ENCODE data around the gene ATP6V0E2. TPM values are rescaled to one million over a fixed set of nuclear protein-coding genes. Genes with fewer than 3 reads are reported as not detected.

Gene ATP6V0E2
- total RNA-seq, 1 experiment from 2014 or later, result 19.0 TPM

DNA sequence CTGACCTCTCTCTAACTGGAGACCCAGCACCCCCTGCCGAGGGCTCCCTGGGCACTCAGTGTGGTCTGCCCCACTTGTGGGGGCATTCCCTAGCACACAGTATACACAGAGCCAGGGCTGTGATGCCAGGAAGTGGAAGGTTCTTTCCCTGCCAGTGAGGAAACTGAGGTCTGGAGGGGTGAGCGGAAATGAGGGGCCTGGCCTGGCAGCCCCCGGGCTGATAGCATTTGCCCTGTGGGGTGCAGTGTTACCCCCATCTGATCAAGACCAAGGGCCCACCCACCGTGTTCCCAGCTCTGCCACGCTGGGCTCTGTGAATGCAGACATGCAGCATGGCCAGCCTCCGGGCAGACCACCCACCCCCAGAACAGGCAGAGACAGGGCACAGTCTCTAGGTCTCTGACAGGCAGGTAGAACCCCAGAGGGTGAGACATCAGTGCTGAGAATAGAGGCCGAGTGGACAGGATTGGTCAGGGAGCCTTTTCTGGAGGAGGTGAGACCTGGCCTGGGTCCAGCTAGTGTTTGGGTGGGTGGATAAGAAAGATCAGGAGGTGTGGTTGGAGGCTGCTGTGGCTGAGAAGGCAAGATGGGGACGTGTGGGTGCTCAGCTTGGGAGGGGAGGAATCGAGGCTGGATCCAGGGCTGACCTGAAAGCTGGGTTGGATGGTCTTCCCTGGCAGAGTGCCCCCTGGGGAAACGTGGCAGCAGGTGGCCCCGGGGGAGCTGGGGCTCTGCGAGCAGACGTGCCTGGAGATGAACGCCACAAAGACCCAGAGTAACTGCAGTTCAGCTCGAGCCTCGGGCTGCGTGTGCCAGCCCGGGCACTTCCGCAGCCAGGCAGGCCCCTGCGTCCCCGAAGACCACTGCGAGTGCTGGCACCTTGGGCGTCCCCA is 46.4 kb upstream of the ATP6V0E2 start:
- Histone ChIP-seq H3K9ac (ENCODE audit: extremely low read depth, insufficient read length, low read length) (no peak overlapping the region), H4K20me1 (ENCODE audit: control insufficient read depth, insufficient read depth, insufficient read length) (no peaks in the 10 kb centered on the region)

More for the DNA sequence above, 46.4 kb upstream of the ATP6V0E2 start:
- WGBS (ENCODE audit: extremely low coverage, insufficient read length, low lambda C conversion rate), result no CpG with 5 or more reads among the region's 23 CpGs
- Mint-ChIP-seq H3K27ac (no peak overlapping the region; a peak in 1 of 7 replicates), H3K4me1 (peaks cover 5 to 17% of the 10 kb centered on the region in 2 experiments), H3K36me3 (ENCODE audit: insufficient read depth in 1 of 3, low read depth in 3 of 3) (peaks cover 0 to 4% (median 0%) of the 10 kb centered on the region in 3 experiments; a peak in 1 of 7 replicates), H3K27me3 (ENCODE audit: low read depth) (peaks cover 22% of the 10 kb centered on the region), H3K9me3 (peaks cover 8 to 13% of the 10 kb centered on the region in 2 experiments; a peak in 4 of 5 replicates), H3K4me3 (no peak overlapping the region; a peak in 1 of 5 replicates)
- H4K8ac ChIP-seq (replicated peaks; ENCODE audit: insufficient read length, low read depth, low read length), result no peak overlapping the region
- no peak overlapping the region for H4K91ac ChIP-seq (ENCODE audit: insufficient read length, low read depth, low read length)
- no peak overlapping the region for H2BK20ac ChIP-seq (ENCODE audit: low read depth, low read length, poor library complexity, severe bottlenecking)
- no peak overlapping the region for H3K27ac ChIP-seq (ENCODE audit: insufficient read length, low read depth, low read length)
- no peaks in the 10 kb centered on the region for H3K4me1 ChIP-seq (ENCODE audit: insufficient read depth, low read length)
- no peak overlapping the region for H3K4me2 ChIP-seq (ENCODE audit: insufficient read depth, insufficient read length, low read length)
- no peak for DNase-seq
- H3K4ac ChIP-seq (ENCODE audit: low read depth, low read length), result no peak overlapping the region
- H3K23me2 ChIP-seq (ENCODE audit: insufficient read length, low read depth, low read length, poor library complexity, severe bottlenecking), result no peaks in the 10 kb centered on the region
- H3K27me3 ChIP-seq (ENCODE audit: insufficient read depth, low read length), result no peaks in the 10 kb centered on the region
- no peak overlapping the region for H2BK120ac ChIP-seq (ENCODE audit: low read depth, low read length, poor library complexity, severe bottlenecking)
- H2BK15ac ChIP-seq (ENCODE audit: low read depth, low read length), result no peak overlapping the region
- H3K23ac ChIP-seq (ENCODE audit: insufficient read length, low read depth, low read length), result no peak overlapping the region
- TF ChIP-seq, protein P1, sequence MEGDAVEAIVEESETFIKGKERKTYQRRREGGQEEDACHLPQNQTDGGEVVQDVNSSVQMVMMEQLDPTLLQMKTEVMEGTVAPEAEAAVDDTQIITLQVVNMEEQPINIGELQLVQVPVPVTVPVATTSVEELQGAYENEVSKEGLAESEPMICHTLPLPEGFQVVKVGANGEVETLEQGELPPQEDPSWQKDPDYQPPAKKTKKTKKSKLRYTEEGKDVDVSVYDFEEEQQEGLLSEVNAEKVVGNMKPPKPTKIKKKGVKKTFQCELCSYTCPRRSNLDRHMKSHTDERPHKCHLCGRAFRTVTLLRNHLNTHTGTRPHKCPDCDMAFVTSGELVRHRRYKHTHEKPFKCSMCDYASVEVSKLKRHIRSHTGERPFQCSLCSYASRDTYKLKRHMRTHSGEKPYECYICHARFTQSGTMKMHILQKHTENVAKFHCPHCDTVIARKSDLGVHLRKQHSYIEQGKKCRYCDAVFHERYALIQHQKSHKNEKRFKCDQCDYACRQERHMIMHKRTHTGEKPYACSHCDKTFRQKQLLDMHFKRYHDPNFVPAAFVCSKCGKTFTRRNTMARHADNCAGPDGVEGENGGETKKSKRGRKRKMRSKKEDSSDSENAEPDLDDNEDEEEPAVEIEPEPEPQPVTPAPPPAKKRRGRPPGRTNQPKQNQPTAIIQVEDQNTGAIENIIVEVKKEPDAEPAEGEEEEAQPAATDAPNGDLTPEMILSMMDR (conservative IDR thresholded peaks at IDR 0.05), result no peak
- H3K79me2 ChIP-seq (ENCODE audit: insufficient read depth, low read length), result no peaks in the 10 kb centered on the region
- no peak overlapping the region for H2BK5ac ChIP-seq (ENCODE audit: insufficient read length, low read length)
- H3K14ac ChIP-seq (ENCODE audit: insufficient read depth, low read length), result no peak overlapping the region; the same call in 1 of the 2 replicates
- no peak overlapping the region for H2AFZ ChIP-seq (ENCODE audit: low read length)
- H3K9me3 ChIP-seq (ENCODE audit: control insufficient read depth, low read depth, low read length), result no peaks in the 10 kb centered on the region
- H2AK5ac ChIP-seq (ENCODE audit: insufficient read length, low read length), result no peak overlapping the region
- H3K18ac ChIP-seq (ENCODE audit: insufficient read length, low read depth, low read length), result no peak overlapping the region
- H3K79me1 ChIP-seq (ENCODE audit: insufficient read depth, low read depth, low read length, poor library complexity, severe bottlenecking), result no peaks in the 10 kb centered on the region
- no peak overlapping the region for H3T11ph ChIP-seq (ENCODE audit: low read length)
- H3K56ac ChIP-seq (ENCODE audit: insufficient read length, low read depth, low read length), result no peak overlapping the region
- no peak overlapping the region for H4K5ac ChIP-seq (ENCODE audit: insufficient read length, low read depth, low read length)
- no peak overlapping the region for H2BK12ac ChIP-seq (ENCODE audit: insufficient read length, low read depth, low read length)
